ENCODE measurements around the gene CHCHD3. TPM values are rescaled to one million over a fixed set of nuclear protein-coding genes. Genes with fewer than 3 reads are reported as not detected.

Gene CHCHD3
- polyA plus RNA-seq, 3 donors, result 30.5 to 56.7 (median 48.8) TPM

DNA sequence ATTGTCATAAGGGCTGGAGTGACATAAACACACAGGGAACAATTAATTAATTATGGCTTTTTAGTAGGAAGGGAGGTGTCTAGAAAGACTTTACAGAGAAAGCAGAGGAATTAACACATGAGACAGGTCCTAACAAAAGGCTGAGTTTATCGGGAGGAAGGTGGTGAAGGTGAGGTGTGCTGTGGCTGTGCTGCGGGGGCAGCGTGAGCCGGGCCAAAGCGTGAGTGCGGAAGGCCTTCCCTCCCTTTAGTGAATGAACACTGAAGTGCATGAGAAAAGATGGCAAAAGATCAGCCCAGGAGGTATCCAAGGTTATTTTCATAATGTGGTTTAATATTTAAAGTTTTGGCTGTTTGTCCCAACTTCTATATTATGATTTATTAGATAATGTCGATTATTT, 262.2 kb downstream of the CHCHD3 start:
- no peaks in the 10 kb centered on the region for H3K4me1 ChIP-seq (ENCODE audit: control insufficient read depth in 1 of 2, insufficient read depth in 2 of 2, low read length in 2 of 2)
- no peaks in the 10 kb centered on the region for H3K9me3 Mint-ChIP-seq
- H3K27me3 Mint-ChIP-seq (ENCODE audit: low read depth in 3 of 3), result no peaks in the 10 kb centered on the region
- no peak for DNase-seq
- H3K9ac ChIP-seq (ENCODE audit: insufficient read depth, low read length, poor library complexity, severe bottlenecking), result no peak overlapping the region
- H3K27me3 ChIP-seq (ENCODE audit: control insufficient read depth in 2 of 2, insufficient read depth in 2 of 2, low read length in 2 of 2), result no peaks in the 10 kb centered on the region
- H3K4me3 Mint-ChIP-seq, result no peak overlapping the region
- no peak overlapping the region for H2AFZ ChIP-seq (ENCODE audit: insufficient read depth, low read depth, low read length, poor library complexity, severe bottlenecking)
- TF ChIP-seq, protein P1, sequence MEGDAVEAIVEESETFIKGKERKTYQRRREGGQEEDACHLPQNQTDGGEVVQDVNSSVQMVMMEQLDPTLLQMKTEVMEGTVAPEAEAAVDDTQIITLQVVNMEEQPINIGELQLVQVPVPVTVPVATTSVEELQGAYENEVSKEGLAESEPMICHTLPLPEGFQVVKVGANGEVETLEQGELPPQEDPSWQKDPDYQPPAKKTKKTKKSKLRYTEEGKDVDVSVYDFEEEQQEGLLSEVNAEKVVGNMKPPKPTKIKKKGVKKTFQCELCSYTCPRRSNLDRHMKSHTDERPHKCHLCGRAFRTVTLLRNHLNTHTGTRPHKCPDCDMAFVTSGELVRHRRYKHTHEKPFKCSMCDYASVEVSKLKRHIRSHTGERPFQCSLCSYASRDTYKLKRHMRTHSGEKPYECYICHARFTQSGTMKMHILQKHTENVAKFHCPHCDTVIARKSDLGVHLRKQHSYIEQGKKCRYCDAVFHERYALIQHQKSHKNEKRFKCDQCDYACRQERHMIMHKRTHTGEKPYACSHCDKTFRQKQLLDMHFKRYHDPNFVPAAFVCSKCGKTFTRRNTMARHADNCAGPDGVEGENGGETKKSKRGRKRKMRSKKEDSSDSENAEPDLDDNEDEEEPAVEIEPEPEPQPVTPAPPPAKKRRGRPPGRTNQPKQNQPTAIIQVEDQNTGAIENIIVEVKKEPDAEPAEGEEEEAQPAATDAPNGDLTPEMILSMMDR (IDR thresholded peaks at IDR 0.05), result no peak
- no peaks in the 10 kb centered on the region for H3K79me2 ChIP-seq (ENCODE audit: insufficient read depth, low read length)
- H4K20me1 ChIP-seq (ENCODE audit: insufficient read depth, low read length), result no peaks in the 10 kb centered on the region
- H3K4me3 ChIP-seq (replicated peaks in 1 of 3; ENCODE audit: low read depth in 2 of 3, low read length in 3 of 3), result no peak overlapping the region
- H3K27ac ChIP-seq (ENCODE audit: low read depth in 1 of 2, low read length in 2 of 2), result no peak overlapping the region
- H3K9me3 ChIP-seq (replicated peaks in 1 of 2; ENCODE audit: control insufficient read depth in 1 of 2, insufficient read depth in 1 of 2, low read length in 2 of 2), result no peaks in the 10 kb centered on the region
- no peak overlapping the region for H3K4me2 ChIP-seq (replicated peaks; ENCODE audit: extremely low read depth, low read length, poor library complexity, severe bottlenecking)
- H3K36me3 ChIP-seq (replicated peaks in 1 of 2; ENCODE audit: control insufficient read depth in 1 of 2, insufficient read depth in 2 of 2, low read length in 2 of 2), result no peaks in the 10 kb centered on the region
- peaks cover 8 to 12% of the 10 kb centered on the region in 2 donors for H3K36me3 Mint-ChIP-seq
- WGBS (ENCODE audit: insufficient coverage), result 100% methylated on average over 1 of the region's 7 CpGs
- H3K4me1 Mint-ChIP-seq, result no peaks in the 10 kb centered on the region
- intact Hi-C loops (cut with micrococcal nuclease), result no loop called here
- peak overlapping the region in 1 of 7 donors; percentile 29 for H3K27ac Mint-ChIP-seq

DNA sequence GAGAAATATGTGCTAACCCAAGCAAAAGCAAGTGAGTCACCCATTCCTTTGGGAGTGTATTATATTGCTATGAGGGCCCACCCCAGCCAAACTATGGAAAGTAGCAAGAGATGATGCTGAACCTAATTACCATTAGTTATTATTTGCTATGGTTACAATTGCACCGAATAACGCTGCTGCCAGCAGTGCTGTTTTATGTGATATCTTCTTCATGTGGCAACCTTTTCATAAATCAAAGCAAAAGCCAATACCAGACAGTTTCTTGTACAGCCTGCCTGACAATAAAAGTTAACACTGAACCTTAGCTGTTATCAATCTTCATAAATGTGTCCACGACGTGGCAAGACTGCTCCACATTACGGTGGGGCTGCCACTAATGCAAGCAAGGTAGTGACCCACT, 263.9 kb downstream of the CHCHD3 start:
- H3K9me3 Mint-ChIP-seq, result no peaks in the 10 kb centered on the region
- no peak overlapping the region for H3K4me3 Mint-ChIP-seq
- Histone ChIP-seq H3K4me3 (replicated peaks in 1 of 3; ENCODE audit: low read depth in 2 of 3, low read length in 3 of 3) (no peak overlapping the region), H3K4me2 (replicated peaks; ENCODE audit: extremely low read depth, low read length, poor library complexity, severe bottlenecking) (no peak overlapping the region), H4K20me1 (ENCODE audit: insufficient read depth, low read length) (no peaks in the 10 kb centered on the region), H3K36me3 (replicated peaks in 1 of 2; ENCODE audit: control insufficient read depth in 1 of 2, insufficient read depth in 2 of 2, low read length in 2 of 2) (no peaks in the 10 kb centered on the region), H3K27ac (ENCODE audit: low read depth in 1 of 2, low read length in 2 of 2) (no peak overlapping the region), H2AFZ (ENCODE audit: insufficient read depth, low read depth, low read length, poor library complexity, severe bottlenecking) (no peak overlapping the region), H3K4me1 (ENCODE audit: control insufficient read depth in 1 of 2, insufficient read depth in 2 of 2, low read length in 2 of 2) (no peaks in the 10 kb centered on the region), H3K9me3 (replicated peaks in 1 of 2; ENCODE audit: control insufficient read depth in 1 of 2, insufficient read depth in 1 of 2, low read length in 2 of 2) (no peaks in the 10 kb centered on the region), H3K27me3 (ENCODE audit: control insufficient read depth in 2 of 2, insufficient read depth in 2 of 2, low read length in 2 of 2) (no peaks in the 10 kb centered on the region), H3K79me2 (ENCODE audit: insufficient read depth, low read length) (no peaks in the 10 kb centered on the region), H3K9ac (ENCODE audit: insufficient read depth, low read length, poor library complexity, severe bottlenecking) (no peak overlapping the region)
- no peaks in the 10 kb centered on the region for H3K27me3 Mint-ChIP-seq (ENCODE audit: low read depth in 3 of 3)
- intact Hi-C loops (cut with micrococcal nuclease), result no loop called here
- no peaks in the 10 kb centered on the region for H3K4me1 Mint-ChIP-seq
- WGBS (ENCODE audit: insufficient coverage), result 100% methylated on average over 3 of the region's 5 CpGs
- no peak for DNase-seq
- no peak overlapping the region for H3K27ac Mint-ChIP-seq
- TF ChIP-seq, protein P1 (IDR thresholded peaks at IDR 0.05), result no peak
- H3K36me3 Mint-ChIP-seq, result peaks cover 10 to 12% of the 10 kb centered on the region in 2 donors
